Spleen (tissue), 7 donors: Measurements from ENCODE around the gene FHL1.

Experiments
- POLR2A ChIP-seq, 3 donors: fragments of 450-650 bp; IDR thresholded peaks; one replicate each; pipeline ENCODE4 v1.5.1; 2017; ENCODE audit warnings: antibody characterized with exemption in 3 of 3, mild to moderate bottlenecking in 1 of 3
- TF ChIP-seq, protein P1 (sequence below), 11 experiments: fragments of 200-600 bp in 7 of 11; fragments of 450-650 bp in 4 of 11; sonication (generic) in 4 of 11; IDR thresholded peaks in 8 of 11; conservative IDR thresholded peaks in 3 of 11; 1 replicate in 7 of 11; 2 replicates in 4 of 11; pipeline versions ENCODE4 v1.4.0 to v1.8.0; 2016 to 2021; ENCODE audit warnings: antibody characterized with exemption in 11 of 11, inconsistent platforms in 4 of 11, mild to moderate bottlenecking in 1 of 11
- donor health status: DM: no; HTN: no; CAD: no; lungs with moderate emphysema.
- donor health status: DM: no; HTN: no; CAD: no.
- donor health status: DM: no; HTN: no; CAD: no.

DNA sequence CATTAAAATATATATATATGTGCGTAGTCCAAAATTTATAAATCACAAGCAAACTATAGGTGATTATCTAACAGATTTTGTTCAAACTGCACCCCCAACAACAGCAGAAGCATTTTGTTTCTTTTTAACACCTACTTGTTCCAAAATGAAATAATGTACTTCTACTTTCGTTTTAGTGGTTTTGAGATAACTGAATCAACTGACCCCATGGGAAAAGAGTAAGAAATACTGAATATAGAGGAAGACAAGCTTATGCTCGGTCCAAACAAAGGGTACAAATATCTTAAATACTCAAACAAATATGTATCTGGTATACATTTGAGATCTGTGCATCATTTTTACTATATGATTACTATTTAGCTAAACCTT, 81.5 kb downstream of the FHL1 start:
- TF ChIP-seq, protein P1, sequence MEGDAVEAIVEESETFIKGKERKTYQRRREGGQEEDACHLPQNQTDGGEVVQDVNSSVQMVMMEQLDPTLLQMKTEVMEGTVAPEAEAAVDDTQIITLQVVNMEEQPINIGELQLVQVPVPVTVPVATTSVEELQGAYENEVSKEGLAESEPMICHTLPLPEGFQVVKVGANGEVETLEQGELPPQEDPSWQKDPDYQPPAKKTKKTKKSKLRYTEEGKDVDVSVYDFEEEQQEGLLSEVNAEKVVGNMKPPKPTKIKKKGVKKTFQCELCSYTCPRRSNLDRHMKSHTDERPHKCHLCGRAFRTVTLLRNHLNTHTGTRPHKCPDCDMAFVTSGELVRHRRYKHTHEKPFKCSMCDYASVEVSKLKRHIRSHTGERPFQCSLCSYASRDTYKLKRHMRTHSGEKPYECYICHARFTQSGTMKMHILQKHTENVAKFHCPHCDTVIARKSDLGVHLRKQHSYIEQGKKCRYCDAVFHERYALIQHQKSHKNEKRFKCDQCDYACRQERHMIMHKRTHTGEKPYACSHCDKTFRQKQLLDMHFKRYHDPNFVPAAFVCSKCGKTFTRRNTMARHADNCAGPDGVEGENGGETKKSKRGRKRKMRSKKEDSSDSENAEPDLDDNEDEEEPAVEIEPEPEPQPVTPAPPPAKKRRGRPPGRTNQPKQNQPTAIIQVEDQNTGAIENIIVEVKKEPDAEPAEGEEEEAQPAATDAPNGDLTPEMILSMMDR (IDR thresholded peaks at IDR 0.05 in 8 of 11, conservative IDR thresholded peaks at IDR 0.05 in 3 of 11), result no peak
- no peak for TF ChIP-seq POLR2A (IDR thresholded peaks at IDR 0.05)
